ENCODE measurements around the gene CORO2A.

The CORO2A gene

DNA sequence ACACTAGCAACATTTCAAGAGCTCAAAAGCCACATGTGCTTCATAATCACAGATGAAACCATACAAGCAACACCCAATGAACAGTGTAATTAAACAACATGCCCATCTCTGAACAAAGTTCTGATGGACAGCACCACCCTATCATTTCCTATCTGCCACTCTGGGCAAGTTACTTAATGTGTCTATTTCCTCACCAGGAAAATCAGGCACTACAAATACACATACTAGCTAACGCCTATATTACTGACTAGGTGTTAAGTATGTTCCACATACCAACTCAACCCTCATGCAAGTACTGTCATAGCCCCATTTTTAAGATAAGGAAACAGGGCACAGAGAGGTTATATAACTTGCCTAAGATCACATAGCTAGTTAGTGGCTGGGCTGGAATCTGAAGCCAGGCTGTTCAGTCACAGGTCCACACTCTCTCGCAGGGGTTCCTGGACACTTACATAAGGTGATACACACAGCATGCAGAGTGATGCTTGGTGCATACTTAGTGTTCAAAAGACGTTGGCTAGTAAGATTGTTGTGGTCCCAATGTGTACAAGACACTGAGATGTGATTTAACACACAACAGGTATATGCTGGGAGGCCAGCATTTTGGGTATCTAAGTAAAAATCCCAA, 24.2 kb downstream of the CORO2A start:
- no peak for DNase-seq (ENCODE audit: low read depth)

GRCh38 chr9:98164912-98165311, 27.5 kb downstream of the CORO2A start:
- no peak for DNase-seq (ENCODE audit: low read depth)

GRCh38 chr9:98162613-98163012, 29.8 kb downstream of the CORO2A start:
- DNase-seq (ENCODE audit: low read depth), result no peak

- no peak for DNase-seq (ENCODE audit: low read depth)
Observed at GRCh38 chr9:98161851-98162250, 30.6 kb downstream of the CORO2A start.

DNA sequence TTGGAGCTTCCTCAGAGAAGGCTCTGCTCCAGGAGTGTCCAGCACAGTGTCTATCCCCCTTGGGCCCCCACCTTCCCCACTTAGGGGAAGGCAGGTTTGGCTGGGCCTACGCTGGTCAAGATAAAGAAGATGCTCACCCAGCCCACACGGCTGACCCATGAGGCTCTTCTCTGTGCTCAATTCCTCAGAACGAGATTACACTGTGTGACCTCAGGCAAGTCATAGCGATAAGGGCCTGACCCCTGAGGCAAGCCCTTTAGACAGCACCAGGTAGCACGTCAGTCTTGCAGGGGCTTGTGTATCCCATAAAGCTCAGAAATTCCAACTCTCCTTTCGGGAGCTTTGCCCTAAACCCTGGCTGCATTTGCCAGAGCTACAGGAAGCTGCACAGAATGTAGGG, 32.6 kb downstream of the CORO2A start:
- no peak for DNase-seq (ENCODE audit: low read depth)

- DNase-seq (ENCODE audit: low read depth), result no peak
Observed at GRCh38 chr9:98159301-98159700, 33.1 kb downstream of the CORO2A start.

DNA sequence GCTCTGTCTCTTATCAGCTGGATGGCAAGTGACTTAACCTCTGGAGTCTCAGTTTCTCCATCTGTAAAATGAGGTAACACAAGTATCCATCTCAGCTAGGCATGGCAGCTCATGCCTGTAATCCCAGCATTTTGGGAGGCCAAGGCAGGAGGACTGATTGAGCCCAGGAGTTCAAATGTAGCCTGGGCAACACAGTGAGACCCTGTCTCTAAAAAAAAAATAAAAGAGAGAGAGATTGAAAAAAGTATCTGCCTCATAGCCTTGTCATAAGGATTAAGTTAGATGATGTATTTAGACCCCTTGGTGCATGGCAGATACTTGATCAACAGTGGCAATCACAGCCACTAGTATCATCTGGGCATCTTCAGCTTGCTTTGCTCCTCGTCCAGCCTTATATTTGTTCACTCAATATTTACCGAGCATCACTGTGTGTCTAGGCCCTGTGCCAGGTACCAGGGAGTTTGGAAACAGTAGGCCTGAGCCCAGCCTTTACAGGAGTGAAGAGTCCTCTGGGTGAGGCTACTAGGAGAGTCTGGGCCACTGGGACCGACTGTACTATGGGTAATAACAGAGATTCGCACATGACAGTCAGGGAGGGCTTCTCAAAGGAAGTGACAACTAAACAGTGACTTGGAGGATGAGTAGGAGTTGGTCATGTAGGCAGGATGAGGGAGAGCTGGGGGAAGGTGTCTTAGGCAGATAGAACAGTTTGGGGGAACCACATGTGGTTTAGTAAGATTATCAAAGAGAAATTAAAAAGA, 34.2 kb downstream of the CORO2A start:
- DNase-seq (ENCODE audit: low read depth), result no peak

DNA sequence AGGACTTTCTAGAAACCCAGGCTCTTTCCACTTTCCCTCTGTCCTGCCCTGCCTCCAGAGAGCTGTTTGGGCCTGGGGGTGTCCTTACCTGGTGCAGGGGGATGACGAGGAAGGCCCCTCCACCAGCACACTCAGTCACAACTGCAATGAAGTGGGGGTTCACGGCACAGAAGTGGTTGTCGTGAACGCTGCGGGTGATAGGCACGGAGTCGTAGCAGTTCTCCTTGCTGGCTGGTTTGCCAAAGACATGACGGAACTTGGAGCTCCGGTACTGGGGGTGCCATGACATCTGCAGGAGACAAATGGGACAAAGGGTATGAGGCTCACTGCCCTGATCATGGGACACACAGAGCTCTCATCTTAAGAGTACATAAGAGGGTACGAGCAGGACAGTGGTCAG, 35.1 kb downstream of the CORO2A start:
- DNase-seq (ENCODE audit: low read depth), result no peak

DNA sequence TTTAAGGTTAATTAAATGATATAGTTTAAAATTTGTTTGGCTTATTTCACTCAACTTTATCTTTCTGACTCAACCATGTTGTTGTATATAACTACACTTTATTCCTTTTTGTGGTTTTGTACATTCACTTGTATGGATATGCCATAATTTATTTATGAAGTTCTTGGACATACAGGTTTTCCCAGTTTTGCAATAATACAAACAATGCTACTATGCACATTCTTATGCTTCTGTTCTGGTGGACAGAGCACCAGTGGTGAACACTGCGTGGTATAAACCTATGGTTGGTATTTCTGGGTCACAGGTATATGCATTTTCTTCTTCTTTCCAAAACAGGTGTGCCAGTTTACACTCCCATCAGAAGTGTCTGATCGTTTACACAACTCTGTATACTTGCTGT, 37.8 kb downstream of the CORO2A start:
- DNase-seq (ENCODE audit: low read depth), result no peak

- DNase-seq (ENCODE audit: low read depth), result no peak
Observed at GRCh38 chr9:98152526-98152925, 39.9 kb downstream of the CORO2A start.

- no peak for DNase-seq (ENCODE audit: low read depth)
Observed at GRCh38 chr9:98150721-98151120, 41.7 kb downstream of the CORO2A start.

GRCh38 chr9:98150164-98150563, 42.3 kb downstream of the CORO2A start:
- DNase-seq (ENCODE audit: low read depth), result no peak

- DNase-seq (ENCODE audit: low read depth), result no peak
Observed at GRCh38 chr9:98149422-98149821, 43.0 kb downstream of the CORO2A start.

DNA sequence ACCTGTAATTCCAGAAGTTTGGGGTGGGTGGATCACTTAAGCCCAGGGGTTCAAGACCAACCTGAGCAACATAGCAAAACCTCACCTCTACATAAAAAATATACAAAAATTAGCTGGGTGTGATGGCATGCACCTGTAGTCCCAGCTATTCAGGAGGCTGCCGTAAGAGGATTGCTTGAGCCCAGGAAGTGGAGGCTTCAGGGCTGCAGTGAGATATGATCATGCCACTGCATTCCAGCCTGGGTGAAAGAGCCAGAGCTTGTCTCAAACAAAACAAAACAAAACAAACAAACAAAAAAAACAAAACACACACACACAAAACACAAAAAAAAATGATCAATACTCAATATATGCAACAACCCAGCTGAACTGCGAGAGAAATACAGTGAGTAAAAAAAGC, 44.0 kb downstream of the CORO2A start:
- no peak for DNase-seq (ENCODE audit: low read depth)

GRCh38 chr9:98147582-98147981, 44.9 kb downstream of the CORO2A start:
- no peak for DNase-seq (ENCODE audit: low read depth)

DNA sequence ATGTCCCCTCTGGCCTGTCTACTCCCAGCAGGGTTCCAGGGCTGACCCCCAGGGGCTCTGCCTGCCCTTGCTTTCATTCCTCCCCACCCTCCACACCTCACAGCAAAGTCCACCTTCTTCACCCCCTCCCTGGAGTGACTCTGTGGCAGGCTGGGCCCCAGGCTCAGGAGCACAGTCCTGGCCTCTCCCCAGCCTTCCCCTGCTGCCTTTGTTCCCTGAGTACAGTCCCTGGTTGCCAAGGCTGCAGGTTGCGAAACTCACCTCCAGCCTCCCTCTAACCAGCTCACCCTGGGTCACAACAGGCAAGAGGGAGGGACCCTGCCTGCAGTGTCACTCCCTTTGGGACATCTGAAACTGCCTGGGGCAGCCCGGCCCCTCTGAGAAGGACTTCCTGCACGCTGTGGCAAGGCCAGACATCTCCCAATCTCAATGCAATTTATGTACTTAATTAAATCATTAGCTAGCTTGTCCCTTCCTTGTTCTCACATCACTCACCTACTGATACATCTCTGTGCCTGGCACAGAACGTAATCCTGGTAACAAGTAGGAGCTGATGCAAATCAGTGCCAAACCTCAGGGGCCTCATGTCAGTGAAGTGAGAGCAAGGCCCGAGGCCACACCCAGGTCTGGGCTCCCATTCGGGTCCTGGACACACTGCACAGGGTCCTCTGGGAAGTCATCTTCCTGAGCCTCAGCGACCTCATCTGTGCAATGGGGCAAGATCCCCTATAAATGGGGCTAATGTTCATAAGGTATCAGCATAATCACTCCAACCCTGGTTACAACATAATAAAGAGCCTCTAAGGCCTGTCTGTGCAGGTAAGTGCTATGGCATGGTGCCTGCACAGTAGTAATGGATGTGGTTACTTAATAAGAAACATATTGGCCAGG, 46.1 kb downstream of the CORO2A start:
- DNase-seq (ENCODE audit: low read depth), result no peak

DNA sequence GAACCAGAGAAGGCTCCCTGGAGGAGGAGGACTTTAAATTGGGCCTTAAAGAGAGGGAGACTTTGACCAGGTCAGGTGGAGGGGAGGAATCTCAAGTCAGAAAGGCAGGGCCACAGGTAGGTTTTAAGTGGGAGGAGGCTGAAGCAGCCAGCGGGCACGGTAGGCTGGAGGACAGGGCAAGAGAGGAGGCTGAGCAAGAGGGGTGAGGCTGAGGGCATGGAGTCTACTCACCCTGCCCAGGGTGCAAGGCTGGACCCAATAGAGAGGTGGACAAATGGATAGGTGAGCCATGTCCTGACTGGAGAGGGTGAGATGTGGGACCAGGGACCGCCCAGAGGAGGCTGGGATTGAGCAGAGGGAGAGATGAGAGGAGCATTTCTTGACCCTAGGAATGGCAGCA, 47.8 kb downstream of the CORO2A start:
- no peak for DNase-seq (ENCODE audit: low read depth)

GRCh38 chr9:98144076-98144475, 48.4 kb downstream of the CORO2A start:
- no peak for DNase-seq (ENCODE audit: low read depth)

GRCh38 chr9:98142925-98143481, 49.4 kb downstream of the CORO2A start:
- no peak for DNase-seq (ENCODE audit: low read depth)

GRCh38 chr9:98142182-98142907, 50.1 kb downstream of the CORO2A start:
- DNase-seq (ENCODE audit: low read depth), result no peak

DNA sequence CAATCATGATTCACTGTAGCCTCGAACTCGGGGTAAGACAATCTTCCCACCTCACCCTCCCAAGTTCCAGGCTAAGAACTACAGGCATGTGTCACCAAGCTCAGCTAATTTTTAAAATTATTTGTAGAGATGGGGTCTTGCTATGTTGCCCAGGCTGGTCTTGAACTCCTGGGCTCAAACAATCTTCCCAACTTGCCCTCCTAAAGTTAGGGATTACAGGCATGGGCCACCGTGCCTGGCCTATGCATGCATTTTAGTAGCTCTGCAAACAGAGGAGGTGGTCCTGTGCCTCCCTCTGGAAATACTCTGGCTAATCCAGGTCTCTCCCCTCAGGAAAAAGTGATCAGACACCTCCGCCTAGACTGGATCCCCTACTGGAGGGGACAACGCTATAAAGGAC, 51.9 kb downstream of the CORO2A start:
- DNase-seq (ENCODE audit: low read depth), result no peak

DNA sequence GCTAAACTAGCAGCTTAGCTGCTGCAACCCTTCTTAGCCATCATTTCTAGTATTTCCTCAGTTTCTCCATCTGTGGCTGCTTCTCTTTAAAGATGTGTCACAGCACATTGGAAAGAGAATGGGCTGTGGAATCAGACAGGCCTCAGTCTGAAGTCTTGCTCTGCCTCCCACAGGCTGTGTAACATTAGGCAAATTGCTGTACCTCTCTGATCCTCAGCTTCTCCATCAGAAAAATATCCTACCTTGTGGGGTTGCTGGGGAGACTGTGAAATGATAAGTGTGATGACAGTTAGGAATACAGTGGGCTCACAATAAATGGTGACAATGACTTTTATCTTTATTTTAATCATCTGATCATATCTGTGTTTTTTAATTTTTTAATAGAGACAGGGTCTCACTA, 55.9 kb downstream of the CORO2A start:
- no peak for DNase-seq (ENCODE audit: low read depth)
